Stomach smooth muscle (tissue), 2 donors: ENCODE results near the gene DESI1.
A peak's percentile ranks its signal among the peaks of the same experiment; 100 is the strongest.

Experiments
- H3K27ac ChIP-seq: one replicate; pipeline ENCODE4 v1.7.0; 2013; ENCODE audit warnings: mild to moderate bottlenecking, low read length, inconsistent platforms
- H3K27me3 ChIP-seq, 2 donors: one replicate each; pipeline ENCODE4 v1.7.0; 2013; ENCODE audit warnings: low read length in 2 of 2; ENCODE audit not compliant: insufficient read depth in 2 of 2, control insufficient read depth in 1 of 2
- H3K36me3 ChIP-seq, 2 donors: one replicate each; pipeline ENCODE4 v1.7.0; 2013; ENCODE audit warnings: low read length in 2 of 2; ENCODE audit not compliant: control insufficient read depth in 2 of 2, insufficient read depth in 2 of 2
- H3K4me1 ChIP-seq: one replicate; pipeline ENCODE4 v1.7.0; 2013; ENCODE audit warnings: low read length; ENCODE audit not compliant: control insufficient read depth, insufficient read depth
- H3K4me3 ChIP-seq, 2 donors: one replicate each; pipeline ENCODE4 v1.7.0; 2013; ENCODE audit warnings: low read length in 2 of 2
- H3K9ac ChIP-seq, 2 donors: one replicate each; pipeline ENCODE4 v1.7.0; 2013; ENCODE audit warnings: low read length in 2 of 2, mild to moderate bottlenecking in 1 of 2
- H3K9me3 ChIP-seq, 2 donors: one replicate each; pipeline ENCODE4 v1.7.0; 2013; ENCODE audit warnings: low read length in 2 of 2; ENCODE audit not compliant: control insufficient read depth in 2 of 2
- donor health status: healthy.
- donor health status: Pancreatic carcinoma.

Gene DESI1

DNA sequence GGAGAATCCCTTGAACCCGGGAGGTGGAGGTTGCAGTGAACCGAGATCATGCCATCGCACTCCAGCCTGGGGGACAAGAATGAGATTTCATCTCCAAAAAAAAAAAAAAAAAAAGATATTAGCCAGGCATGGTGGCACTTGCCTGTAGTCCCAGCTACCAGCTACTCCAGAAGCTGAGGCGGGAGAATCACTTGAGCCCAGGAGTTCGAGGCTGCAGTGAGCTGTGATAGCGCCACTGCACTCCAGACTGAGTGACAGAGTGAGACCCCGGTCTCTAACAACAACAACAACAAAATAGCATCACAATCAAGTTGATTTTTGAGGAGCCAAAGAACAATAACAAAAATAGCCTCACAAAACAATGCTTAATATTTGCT is 33.5 kb downstream of the DESI1 start:
- Histone ChIP-seq H3K9ac (no peak overlapping the region), H3K36me3 (peaks cover 10 to 19% of the 10 kb centered on the region in 2 donors), H3K4me3 (no peak overlapping the region), H3K4me1 (peaks cover 11% of the 10 kb centered on the region), H3K9me3 (no peaks in the 10 kb centered on the region), H3K27ac (no peak overlapping the region), H3K27me3 (no peaks in the 10 kb centered on the region)

DNA sequence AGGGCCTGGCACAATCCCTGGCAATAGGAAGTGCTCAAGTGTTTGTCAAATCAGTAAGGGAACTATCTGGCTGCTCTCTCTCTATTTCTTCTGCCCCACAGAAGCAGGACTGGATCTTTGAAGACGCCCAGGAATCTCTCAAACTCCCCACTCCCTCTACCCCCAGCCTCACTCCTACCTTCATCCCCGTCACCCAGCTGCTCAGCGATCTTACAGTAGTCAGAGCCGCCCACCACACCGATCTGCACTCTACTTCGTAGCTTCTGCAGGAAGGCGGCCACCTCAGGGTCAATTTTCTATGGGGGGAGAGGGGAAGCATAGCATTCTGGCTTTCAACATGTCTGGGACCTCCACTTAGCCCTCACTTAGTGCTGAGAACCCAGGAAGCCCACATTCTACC is 34.9 kb downstream of the DESI1 start:
- Histone ChIP-seq H3K27me3 (no peaks in the 10 kb centered on the region), H3K36me3 (peaks cover 10 to 22% of the 10 kb centered on the region in 2 donors), H3K27ac (no peak overlapping the region), H3K9me3 (no peaks in the 10 kb centered on the region), H3K9ac (no peak overlapping the region), H3K4me1 (peaks cover 11% of the 10 kb centered on the region), H3K4me3 (no peak overlapping the region)

DNA sequence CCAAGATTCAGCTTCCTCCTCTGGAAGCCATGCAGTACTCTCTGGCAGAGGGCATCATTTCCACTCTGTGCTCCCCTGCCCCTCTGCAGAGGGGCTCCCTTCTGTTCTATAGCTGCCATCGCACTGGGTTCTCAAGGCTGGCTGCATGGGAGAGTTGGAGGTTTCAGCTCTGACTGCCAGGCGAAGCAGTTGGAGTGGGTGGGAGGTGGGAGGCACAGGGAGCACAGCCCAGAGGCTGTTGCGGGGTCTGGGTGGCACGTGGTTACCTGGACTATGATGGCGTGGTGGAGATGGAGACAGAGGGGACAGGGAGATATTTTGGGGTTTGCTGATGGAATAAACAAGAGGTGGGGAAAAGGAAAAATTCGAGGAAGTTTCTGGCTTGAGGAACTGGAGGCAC is 36.0 kb downstream of the DESI1 start:
- Histone ChIP-seq H3K27ac (no peak overlapping the region), H3K9ac (no peak overlapping the region), H3K36me3 (peaks cover 14 to 22% of the 10 kb centered on the region in 2 donors), H3K9me3 (no peaks in the 10 kb centered on the region), H3K4me3 (no peak overlapping the region), H3K4me1 (peaks cover 11% of the 10 kb centered on the region), H3K27me3 (no peaks in the 10 kb centered on the region)

DNA sequence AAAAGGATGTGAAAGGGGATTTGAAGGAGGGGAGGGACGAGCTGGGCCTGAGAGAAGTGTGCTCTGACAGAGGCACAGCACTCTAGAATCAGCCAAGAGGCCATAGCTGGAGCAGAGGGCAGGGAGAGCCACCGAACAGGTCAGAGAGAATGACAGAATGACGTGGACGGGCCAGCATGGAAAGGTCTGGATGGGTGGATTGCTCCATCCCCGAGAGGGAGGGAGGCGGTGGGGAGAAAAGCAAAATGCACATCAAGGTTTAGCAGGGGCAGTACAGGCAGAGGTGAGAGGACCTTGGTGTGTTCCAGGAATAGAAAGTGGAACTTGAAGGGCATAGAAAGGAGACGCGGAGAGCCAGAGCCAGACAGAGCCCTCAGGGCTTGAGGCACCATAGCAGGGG is 38.1 kb downstream of the DESI1 start:
- no peak overlapping the region for H3K27ac ChIP-seq
- H3K36me3 ChIP-seq = peaks cover 27 to 32% of the 10 kb centered on the region in 2 donors
- H3K9ac ChIP-seq = no peak overlapping the region
- no peak overlapping the region for H3K4me3 ChIP-seq
- H3K4me1 ChIP-seq = no peaks in the 10 kb centered on the region
- no peaks in the 10 kb centered on the region for H3K27me3 ChIP-seq
- no peaks in the 10 kb centered on the region for H3K9me3 ChIP-seq

DNA sequence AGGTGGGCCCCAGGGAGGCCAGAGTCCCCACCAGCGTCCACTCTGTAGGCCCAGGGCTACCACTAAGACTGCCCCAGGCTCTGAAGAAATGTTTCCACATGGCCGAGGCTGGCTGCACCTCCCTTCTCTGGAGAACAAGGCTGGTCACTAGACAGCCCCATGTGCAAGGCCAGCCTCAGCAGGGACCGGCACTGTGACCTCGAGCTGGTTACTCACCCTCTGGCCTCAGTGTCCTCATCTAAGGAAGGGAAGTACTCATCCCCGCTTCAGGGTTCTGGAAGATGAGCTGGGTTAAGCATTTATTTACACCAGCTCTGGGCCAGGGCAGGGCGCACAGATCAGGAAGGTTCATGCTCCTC is 40.9 kb downstream of the DESI1 start:
- H3K9ac ChIP-seq = no peak overlapping the region
- no peaks in the 10 kb centered on the region for H3K9me3 ChIP-seq
- peaks cover 7% of the 10 kb centered on the region for H3K4me1 ChIP-seq
- peaks cover 28 to 38% of the 10 kb centered on the region in 2 donors for H3K36me3 ChIP-seq
- H3K4me3 ChIP-seq = no peak overlapping the region
- no peak overlapping the region for H3K27ac ChIP-seq
- no peaks in the 10 kb centered on the region for H3K27me3 ChIP-seq

DNA sequence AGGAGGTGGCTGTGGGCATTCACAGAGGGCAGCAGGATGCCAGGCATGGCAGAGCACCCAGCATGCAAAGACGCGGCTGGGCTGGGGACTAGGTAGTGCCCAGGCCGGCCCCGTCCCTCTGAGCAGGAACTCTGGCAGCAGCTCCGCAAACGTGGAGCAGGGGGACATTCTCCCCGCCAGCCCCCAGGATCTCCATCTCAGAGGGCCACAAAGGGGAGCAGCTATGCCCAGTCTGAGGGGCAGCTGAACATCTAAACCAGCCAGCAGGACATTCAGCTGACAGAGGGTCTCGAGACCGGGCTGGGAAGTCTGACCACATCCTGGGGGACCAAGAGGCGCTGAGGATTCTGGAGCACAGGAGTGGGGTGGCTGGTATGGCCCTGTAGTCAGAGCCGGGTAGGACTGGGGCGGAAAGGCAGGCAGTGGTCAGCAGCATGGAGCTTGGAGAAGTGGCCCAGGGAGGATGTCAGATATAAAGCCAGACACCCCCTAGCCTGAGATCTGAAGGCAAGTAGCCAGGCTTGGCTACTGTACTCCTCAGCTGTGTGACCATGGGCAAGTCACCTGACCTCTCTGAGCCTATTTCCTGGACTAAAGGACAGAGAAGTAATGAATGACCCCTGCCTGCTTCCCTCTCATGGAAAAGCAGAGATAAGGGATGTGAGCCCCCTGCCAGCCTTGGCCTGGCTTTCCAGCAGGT is 41.4 kb downstream of the DESI1 start:
- H3K4me1 ChIP-seq = peaks cover 12% of the 10 kb centered on the region
- H3K27ac ChIP-seq = no peak overlapping the region
- no peak overlapping the region for H3K9ac ChIP-seq
- H3K36me3 ChIP-seq = peaks cover 25 to 35% of the 10 kb centered on the region in 2 donors
- H3K9me3 ChIP-seq = no peaks in the 10 kb centered on the region
- no peaks in the 10 kb centered on the region for H3K27me3 ChIP-seq
- H3K4me3 ChIP-seq = no peak overlapping the region

DNA sequence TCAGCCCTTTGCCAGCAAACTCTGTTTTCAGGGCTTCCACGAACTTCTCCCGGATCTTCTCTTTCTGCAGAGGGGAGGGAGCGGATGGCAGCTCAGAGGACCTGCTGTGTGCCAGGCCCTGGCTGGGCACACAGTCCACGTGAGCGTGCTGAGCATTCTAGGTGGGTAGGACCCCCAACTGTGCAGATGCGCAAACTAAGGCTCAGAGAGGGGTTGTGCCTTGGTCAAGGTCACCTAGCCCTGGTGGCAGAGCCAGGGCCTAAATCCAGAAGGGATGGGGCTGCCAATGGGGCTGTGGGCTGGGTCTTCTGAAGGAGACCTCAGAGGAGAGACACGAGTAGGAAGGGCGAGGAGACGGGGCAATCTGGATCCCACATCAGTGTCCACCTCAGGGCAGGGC is 42.0 kb downstream of the DESI1 start:
- H3K9me3 ChIP-seq = no peaks in the 10 kb centered on the region
- no peak overlapping the region for H3K9ac ChIP-seq
- H3K4me1 ChIP-seq = peaks cover 12% of the 10 kb centered on the region
- H3K4me3 ChIP-seq = no peak overlapping the region
- no peaks in the 10 kb centered on the region for H3K27me3 ChIP-seq
- no peak overlapping the region for H3K27ac ChIP-seq
- peaks cover 24 to 33% of the 10 kb centered on the region in 2 donors for H3K36me3 ChIP-seq

DNA sequence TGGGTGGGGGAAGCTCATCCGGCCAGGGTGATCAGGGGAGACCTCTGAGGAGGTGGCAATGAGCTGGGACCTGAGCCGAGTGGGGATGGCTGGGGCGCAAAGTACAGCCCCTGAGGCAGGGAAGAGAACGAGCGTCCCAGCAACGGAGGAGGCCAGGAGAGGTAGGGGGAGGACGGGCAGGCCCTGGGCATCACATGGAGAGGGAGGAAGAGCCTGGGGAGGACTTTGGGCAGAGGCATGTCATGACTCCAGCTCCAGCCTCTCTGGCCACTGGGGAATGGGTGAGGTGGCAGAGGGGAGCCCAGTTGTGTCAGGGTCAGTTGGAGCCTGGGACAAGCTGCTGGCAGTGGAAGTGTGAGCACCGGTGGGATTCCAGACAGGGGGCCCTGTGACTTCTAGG is 42.7 kb downstream of the DESI1 start:
- Histone ChIP-seq H3K27me3 (no peaks in the 10 kb centered on the region), H3K9ac (no peak overlapping the region), H3K9me3 (no peaks in the 10 kb centered on the region), H3K4me3 (no peak overlapping the region), H3K36me3 (peaks cover 18 to 27% of the 10 kb centered on the region in 2 donors), H3K27ac (no peak overlapping the region), H3K4me1 (peaks cover 12% of the 10 kb centered on the region)

DNA sequence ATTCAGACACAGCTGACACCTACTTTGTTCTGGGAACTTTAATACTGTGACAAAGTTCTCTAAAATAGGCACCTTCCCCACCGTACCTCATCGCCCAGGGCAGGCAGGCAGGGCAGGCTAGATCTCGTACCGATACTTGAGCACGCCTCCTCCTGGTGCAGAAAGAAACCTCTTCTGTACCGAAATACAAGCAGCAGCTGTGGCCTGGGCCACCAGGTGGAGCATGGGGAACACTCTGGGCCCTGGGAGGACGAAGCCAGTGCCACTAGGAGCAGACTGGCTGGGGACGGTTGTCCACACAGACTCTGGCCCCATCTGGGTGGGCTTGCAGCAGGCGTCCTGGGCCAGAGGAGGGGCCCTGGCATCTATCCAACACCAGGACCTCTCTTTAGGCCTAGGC is 44.0 kb downstream of the DESI1 start:
- Histone ChIP-seq H3K9ac (no peak overlapping the region), H3K4me3 (no peak overlapping the region), H3K27ac (no peak overlapping the region), H3K9me3 (no peaks in the 10 kb centered on the region), H3K4me1 (peaks cover 12% of the 10 kb centered on the region), H3K27me3 (no peaks in the 10 kb centered on the region), H3K36me3 (peaks cover 18% of the 10 kb centered on the region in 2 donors)

DNA sequence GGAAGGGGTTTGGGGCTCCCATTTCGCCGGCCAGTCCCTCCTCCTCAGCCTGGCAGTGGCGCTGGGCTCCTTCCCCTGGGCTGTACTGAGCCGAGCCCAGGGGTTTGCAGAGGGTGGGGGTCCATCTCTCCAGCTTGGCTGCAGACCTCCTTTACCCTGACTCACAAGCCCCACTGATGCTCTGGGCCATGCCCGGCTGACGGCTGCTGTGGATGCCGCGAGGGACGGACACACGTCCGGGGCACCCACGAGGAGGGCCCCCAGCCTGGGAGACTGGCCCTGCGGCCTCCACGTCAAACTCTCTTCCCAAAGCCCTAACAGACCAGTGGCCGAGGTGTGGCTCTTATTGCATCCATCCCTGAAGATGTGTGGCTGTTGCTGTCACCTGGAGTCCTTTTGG is 45.3 kb downstream of the DESI1 start:
- Histone ChIP-seq H3K36me3 (peaks cover 18% of the 10 kb centered on the region in 2 donors), H3K4me1 (peaks cover 12% of the 10 kb centered on the region), H3K27ac (no peak overlapping the region), H3K9ac (no peak overlapping the region), H3K9me3 (no peaks in the 10 kb centered on the region), H3K27me3 (no peaks in the 10 kb centered on the region), H3K4me3 (no peak overlapping the region)

DNA sequence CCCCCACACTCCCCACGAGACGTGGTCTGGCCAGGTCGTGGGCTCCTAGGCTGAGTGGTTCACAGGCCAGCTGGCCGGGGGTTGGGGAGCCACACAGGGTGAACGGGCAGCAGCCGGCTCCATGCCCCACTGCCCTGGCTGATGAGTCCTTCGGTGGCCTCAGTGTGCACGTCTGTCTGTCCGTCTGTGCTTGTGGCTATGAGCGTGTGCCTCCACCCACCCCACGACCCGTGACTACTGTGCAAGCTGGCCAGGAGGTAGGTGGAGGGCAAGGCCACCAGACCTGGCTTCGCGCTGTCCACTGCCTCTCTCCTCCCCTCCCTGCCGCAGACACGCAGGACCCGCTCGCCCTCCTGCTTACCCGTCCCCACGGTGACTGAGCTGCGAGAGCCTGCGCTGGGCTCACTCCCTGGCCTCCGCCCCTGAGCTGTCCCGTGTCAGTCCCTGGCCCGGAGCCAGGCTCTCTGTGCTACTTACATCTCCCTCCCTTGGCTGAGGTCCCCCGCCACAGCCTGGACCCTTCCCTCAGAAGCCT is 45.9 kb downstream of the DESI1 start:
- H3K27me3 ChIP-seq = no peaks in the 10 kb centered on the region
- no peak overlapping the region for H3K27ac ChIP-seq
- peak overlapping the region in 1 of 2 donors; percentile 3 for H3K4me3 ChIP-seq
- H3K9ac ChIP-seq = no peak overlapping the region
- peaks cover 12% of the 10 kb centered on the region for H3K4me1 ChIP-seq
- peaks cover 14 to 18% of the 10 kb centered on the region in 2 donors for H3K36me3 ChIP-seq
- no peaks in the 10 kb centered on the region for H3K9me3 ChIP-seq
